K562 (cell line): ENCODE results near the gene PEPD.

Source experiments
- FOXA3 ChIP-seq, 2 experiments: fragments of 450-650 bp in 1 of 2; sonication (generic) in 1 of 2; formaldehyde crosslinking; IDR thresholded peaks in 1 of 2; conservative IDR thresholded peaks in 1 of 2; 2 replicates each; pipeline versions ENCODE4 v1.4.0 to v1.8.0; 2020 to 2022; ENCODE audit warnings: mild to moderate bottlenecking in 2 of 2, missing genetic modification reagents in 1 of 2
- MXD1 ChIP-seq: fragments of 250-450 bp; sonication (Bioruptor Pico); IDR thresholded peaks from 2 replicates; pipeline ENCODE4 v1.8.0; 2021; ENCODE audit warnings: borderline replicate concordance, mild to moderate bottlenecking, moderate library complexity; ENCODE audit not compliant: poor library complexity, severe bottlenecking
- TF ChIP-seq, protein P1 (sequence below): fragments of 250-450 bp; sonication (Bioruptor Pico); IDR thresholded peaks from 2 replicates; pipeline ENCODE4 v1.5.0; 2021
- TF ChIP-seq, protein P2 (sequence below), 3 experiments: fragments of 200-800 bp in 1 of 3; fragments of 250-450 bp in 1 of 3; fragments of 450-650 bp in 1 of 3; sonication (Bioruptor Pico) in 1 of 3; sonication (Bioruptor generic) in 1 of 3; formaldehyde crosslinking in 1 of 3; IDR thresholded peaks; 2 replicates each; pipeline versions ENCODE4 v1.6.1 to v1.8.0; 2016 to 2022; ENCODE audit warnings: mild to moderate bottlenecking in 2 of 3, missing genetic modification characterization in 2 of 3, missing compliant biosample characterization in 1 of 3, moderate library complexity in 1 of 3

GRCh38 chr19:33497778-33498175 lies 23.8 kb downstream of the PEPD start:
- TF ChIP-seq FOXA3 (CRISPR knock-in tag; conservative IDR thresholded peaks at IDR 0.05 in 1 of 2, IDR thresholded peaks at IDR 0.05 in 1 of 2) (no peak), MXD1 (CRISPR knock-in tag) (no peak)
- TF ChIP-seq, protein P1, sequence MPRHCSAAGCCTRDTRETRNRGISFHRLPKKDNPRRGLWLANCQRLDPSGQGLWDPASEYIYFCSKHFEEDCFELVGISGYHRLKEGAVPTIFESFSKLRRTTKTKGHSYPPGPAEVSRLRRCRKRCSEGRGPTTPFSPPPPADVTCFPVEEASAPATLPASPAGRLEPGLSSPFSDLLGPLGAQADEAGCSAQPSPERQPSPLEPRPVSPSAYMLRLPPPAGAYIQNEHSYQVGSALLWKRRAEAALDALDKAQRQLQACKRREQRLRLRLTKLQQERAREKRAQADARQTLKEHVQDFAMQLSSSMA (CRISPR knock-in tag) = no peak
- TF ChIP-seq, protein P2, sequence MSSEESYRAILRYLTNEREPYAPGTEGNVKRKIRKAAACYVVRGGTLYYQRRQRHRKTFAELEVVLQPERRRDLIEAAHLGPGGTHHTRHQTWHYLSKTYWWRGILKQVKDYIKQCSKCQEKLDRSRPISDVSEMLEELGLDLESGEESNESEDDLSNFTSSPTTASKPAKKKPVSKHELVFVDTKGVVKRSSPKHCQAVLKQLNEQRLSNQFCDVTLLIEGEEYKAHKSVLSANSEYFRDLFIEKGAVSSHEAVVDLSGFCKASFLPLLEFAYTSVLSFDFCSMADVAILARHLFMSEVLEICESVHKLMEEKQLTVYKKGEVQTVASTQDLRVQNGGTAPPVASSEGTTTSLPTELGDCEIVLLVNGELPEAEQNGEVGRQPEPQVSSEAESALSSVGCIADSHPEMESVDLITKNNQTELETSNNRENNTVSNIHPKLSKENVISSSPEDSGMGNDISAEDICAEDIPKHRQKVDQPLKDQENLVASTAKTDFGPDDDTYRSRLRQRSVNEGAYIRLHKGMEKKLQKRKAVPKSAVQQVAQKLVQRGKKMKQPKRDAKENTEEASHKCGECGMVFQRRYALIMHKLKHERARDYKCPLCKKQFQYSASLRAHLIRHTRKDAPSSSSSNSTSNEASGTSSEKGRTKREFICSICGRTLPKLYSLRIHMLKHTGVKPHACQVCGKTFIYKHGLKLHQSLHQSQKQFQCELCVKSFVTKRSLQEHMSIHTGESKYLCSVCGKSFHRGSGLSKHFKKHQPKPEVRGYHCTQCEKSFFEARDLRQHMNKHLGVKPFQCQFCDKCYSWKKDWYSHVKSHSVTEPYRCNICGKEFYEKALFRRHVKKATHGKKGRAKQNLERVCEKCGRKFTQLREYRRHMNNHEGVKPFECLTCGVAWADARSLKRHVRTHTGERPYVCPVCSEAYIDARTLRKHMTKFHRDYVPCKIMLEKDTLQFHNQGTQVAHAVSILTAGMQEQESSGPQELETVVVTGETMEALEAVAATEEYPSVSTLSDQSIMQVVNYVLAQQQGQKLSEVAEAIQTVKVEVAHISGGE (CRISPR knock-in tag; IDR thresholded peaks at IDR 0.05) = no peak
